GM04504 (cell line): ENCODE measurements around the gene TFRC.
"Not testable (repeated sequence)": the region's sequence is repeated elsewhere in the genome, so short reads cannot be mapped to it uniquely, and the experiment has no call there.

Source experiments
- DNase-seq: peaks from one replicate; pipeline ENCODE4 v3.0.0-alpha.2; 2012; ENCODE audit warnings: low read depth

TFRC gene

DNA sequence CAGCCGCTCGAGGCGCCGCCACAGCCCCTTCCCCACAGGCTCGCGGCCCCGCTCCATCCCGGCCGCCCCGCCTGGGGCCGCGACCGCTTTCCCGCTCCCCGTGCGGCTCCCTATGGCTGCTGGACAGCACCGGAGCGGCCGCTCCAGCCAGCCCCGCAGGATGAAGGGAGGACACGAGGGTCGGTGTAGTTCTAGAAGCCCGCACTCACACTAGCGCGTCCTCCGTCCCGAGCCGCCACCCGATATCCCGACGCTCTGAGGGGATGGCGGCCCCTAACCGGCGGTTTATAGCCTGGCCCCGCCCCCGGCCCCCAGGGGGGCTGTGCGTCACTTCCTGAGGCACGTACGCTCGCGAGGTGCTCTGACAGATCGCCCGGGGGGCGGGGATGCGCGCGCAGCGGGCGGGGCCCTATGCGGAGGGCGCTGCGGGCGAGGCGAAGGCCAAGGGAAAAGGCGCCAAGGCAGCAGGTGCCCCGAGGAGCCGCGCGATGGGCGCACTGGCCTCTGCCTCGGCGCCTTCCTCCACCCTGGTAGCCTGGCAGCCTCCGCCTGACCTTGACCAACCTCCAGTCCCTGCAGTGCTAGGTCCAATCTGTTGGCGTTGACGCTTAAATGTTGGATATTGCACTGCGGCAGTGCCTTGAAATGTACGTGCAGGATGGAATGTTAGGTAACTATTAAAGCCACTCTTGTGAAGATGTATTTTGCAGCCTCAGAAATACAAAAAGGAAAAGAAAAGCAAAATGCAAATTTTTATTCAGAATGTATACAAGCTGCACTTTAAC is at the start of gene TFRC:
TSS of gene TFRC (minus strand) at position 257 of the 785 bp plus-strand sequence. CDS start 4,991 bp downstream, outside the sequence.
- DNase-seq, result peak; percentile 76

DNA sequence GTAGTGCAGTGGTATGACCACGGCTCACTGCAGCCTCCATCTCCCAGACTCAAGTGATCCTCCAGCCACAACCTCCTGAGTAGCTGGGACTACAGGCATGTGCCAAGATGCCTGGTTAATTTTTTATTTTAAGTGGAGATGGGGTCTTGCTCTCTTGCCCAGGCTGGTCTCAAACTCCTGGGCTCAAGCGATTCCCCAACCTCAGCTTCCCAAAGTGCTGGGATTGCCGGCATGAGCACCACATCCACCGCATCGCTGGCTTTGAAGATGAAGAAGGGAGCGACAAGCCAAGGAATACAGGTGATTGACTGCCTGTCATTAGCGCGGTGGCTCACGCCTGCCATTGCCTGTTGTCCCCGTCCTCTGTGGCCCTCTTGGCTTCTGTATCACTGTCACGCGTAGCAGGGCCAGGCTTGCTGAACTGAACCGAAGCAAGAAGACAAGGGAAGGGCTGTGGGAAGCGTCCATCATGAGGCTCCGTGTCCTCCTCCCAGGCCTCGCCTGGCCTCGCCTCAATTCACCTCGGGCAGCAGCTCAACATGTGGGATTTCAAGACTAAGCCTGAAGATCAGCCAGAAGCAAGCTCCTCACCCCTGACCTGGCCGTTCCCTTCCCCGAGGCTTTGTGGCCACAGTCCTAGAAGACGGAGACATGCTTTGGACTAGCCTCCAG is 46.4 kb upstream of the TFRC start:
- DNase-seq, result no peak

DNA sequence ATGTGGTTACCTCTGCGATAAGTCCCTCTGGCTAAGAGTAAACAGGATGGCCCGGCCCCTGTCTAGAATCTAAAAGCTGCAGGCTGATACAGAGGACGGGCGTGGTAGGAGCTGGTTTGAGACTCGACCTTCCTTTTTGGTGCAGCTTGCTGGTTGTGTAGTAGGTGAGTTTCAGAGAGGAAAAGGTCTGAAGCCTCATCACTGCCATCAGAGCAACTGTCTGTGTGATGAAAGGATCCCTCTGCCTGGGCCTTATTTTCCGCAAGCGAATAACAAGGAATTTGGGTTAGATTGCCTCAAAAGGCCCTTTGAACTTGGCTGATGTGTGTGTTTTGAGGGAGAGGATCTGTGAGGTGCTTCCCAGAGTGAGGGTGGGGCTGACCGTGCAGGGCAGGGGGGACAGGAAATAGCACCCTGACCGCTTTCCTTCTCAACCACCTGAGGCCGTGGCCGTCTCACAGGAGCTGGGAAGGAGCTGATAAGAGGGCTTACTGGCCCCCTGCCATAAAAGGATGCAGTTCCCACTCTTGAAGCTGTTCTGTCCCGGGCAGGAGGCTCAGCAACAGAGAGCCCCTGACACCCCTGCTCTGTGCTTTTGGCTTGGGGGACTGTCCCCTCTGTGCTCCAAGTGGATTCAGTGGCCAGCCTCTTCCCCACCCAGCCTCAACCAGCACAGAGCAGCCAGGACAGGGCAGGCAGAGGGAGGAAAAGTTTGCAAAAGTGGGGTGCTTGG is 45.6 kb upstream of the TFRC start:
- DNase-seq, result no peak

DNA sequence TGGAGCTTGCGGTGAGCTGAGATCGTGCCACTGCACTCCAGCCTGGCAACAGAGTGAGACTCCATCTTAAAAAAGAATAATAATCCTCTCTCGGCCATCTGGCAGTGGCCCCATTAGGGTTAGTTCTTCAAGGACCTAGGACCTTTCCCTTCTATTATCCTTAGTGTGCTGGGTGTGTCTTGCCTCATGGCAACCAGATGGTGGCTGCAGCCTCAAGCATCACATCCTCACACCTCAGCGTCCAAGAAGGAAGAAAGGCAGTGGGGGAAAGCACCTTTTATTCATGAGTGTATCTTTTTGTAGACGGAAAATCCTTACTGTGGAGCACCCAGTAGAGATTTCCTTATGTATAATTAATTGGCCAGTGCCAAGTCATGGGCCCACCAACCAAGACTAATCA is 42.7 kb upstream of the TFRC start:
- DNase-seq, result no peak

DNA sequence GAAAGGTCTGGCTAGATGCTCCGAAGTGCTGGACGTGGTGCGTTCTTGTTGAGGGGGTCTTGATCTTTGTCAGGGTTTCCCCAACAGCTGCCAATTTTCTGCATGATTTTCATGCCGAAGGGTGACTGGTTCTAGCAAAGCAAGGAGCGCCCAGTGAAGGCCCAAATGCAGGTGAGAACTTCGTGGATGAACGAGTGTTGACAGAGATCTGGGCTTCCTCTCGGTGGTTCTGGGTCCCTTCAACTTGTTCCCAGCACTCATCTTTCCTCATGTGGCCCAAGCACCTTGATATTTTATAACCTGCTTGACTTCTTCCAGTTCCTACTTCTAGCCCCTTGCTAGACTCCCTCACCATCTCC is 40.8 kb upstream of the TFRC start:
- no peak for DNase-seq

DNA sequence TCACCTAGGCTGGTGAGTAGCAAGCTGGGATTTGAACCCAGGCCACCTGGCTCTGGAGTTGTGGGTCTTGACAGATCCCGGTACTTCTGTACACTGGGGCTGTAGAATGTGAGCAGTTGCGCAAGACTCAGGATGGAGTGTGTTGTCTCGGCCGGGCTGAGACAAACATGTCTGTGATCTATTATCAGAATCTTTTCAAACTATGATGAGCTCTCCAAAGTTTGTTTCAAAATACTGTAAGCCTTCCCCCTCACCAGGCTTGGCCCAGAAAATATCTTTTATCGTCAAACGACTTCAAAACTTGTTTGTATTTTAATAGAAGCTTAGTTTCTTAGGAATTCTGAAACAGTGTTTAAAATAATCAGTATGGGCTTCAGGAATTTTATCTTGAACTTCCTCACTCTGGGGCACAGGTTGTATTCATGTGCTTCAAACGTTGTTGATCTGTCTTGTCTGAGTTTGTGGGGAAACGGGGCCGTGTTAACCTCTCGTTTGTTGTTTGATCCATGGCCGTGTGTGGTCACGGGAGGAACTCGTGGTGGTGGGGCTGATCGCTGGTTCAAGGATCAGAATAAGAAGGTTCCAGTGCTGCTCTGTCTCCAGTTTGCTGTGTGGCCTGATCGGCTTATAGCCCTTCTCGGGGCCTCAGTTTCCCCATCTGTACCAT is 40.3 kb upstream of the TFRC start:
- no peak for DNase-seq

DNA sequence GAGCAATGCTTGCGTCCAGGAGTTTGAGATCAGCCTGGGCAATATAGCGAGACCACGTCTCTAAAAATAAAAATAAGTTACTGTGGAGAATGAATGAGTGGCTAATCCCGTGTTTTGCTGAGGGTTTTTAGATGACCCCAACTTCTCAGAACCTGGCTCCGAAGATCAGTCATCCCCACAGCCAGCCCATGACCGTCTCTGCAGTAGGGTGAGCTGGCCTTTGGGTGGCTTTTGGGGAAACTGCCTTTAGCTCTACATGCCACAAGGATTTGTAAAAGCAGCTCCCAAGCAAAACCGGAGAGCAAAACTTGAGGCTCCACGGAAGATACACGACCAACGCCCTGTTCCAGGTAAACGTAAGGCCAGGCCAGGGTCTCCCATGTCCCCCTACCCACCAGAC is 39.2 kb upstream of the TFRC start:
- no peak for DNase-seq

DNA sequence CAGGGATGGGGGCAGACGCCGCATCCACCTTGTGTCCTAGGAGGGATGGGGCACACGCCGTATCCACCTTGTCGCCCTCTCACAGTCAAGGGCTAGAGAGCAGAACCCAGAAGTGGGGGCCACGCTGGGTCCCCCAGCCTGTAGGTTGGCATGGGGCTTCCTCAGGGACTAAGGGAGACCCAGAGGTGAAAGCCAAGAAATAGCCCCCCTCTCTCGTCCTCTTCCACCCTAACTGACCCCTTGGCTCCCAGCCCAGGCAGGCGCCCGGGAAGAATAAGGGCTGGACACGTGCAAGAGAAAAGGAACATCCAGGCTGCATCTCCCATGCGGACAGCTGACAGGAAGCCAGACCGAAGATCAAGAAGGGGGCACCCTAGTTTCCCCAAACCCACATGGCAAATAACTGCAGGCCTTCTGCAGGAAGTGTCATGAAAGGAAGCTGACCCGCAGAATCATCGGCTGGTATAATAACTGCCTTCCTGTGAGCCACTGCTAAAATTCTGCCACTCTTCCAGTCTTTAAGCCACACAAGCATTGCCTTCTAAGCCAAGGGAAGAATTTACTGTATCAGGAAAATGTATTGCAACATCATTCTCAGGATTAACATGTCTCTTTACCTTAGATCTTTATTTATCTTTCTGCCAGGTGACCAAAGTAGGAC is 38.5 kb upstream of the TFRC start:
- DNase-seq, result no peak

DNA sequence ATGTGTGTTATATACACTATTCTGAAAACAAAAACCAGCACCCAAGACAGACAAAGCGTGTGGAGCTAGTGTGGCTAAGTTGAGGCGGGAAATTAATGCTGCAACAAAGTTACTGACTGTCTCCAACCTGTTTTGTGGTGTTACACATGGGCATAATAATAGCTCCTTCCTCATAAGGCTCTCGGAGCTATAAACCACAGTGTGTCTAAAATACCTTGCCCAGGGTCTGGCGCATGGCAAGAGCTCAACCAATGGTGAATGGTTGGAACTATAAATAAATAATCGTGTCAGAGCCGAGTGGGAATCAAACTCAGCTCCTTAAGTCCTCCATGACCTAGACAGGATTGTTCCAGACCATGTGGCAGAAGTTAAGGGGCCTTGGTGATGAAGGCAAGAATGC is 35.9 kb upstream of the TFRC start:
- DNase-seq, result no peak

DNA sequence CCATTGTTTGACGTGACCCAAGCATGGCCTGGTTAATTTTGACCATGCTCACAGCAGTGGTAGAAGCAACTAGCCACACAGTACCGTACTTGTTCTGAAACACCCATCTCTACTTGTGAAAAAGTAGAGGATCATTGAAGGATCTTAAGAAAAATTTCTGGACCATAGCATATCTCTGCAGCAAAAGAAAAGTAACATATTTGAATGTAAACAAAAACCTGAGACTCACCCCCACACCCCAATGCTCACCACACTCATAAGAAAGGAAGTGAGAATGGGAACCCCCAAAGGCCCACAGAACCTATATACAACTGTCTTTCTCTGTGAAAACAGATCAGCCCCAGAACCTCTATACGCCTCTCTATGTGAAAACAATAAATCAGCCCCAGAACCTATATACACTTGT is 33.8 kb upstream of the TFRC start:
- no peak for DNase-seq

DNA sequence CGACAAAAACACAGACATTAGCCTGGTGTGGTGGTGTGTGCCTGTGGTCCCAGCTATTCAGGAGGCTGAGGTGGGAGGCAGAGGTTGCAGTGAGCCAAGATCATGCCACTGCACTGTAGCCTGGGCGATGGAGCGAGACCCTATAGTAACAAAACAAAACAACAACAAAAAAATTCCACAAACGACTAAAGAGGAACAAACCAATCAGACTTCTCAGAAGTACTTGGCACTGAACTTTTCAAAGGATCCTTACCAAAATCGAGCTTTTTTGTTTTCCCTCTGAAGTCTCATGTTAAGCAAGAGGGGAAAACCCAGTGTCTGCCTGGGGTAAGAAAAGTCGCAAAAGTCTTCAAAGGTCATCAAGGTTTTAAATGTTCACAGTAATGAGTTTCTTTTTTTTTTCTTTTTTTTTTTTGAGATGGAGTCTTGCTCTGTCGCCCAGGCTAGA is 30.1 kb upstream of the TFRC start:
- no peak for DNase-seq

DNA sequence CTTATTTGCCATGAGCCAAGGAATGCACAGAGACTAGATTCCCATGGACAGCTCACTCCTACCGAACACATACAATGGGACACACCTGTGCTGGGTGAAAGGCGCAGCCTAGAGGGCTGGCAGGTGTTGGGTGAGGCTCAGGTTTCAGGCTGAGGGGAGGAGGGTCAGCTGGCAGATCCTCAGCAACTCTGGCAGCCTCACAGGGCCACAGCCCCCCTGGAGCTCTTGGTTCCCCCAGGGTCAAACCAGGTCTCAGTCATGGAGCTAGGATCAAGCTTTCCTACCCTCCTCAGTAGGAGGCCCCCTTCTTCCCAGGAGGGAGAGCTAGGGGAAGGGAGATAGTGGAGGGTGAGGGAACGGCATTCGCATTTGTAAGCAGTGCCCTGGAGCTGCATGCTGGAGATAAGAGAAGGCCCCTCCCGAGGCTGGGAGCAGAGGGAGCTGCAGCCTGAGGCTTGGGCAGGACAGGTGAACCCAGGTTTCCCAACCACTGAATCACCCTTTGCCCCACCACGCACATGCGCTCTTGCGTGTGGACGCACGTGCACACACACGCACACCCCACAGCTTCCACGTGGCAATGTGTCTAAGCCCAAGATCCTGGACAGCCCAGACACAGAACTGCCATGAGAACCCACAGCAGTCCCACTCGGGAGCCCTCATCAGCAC is 26.3 kb upstream of the TFRC start:
- DNase-seq, result no peak

DNA sequence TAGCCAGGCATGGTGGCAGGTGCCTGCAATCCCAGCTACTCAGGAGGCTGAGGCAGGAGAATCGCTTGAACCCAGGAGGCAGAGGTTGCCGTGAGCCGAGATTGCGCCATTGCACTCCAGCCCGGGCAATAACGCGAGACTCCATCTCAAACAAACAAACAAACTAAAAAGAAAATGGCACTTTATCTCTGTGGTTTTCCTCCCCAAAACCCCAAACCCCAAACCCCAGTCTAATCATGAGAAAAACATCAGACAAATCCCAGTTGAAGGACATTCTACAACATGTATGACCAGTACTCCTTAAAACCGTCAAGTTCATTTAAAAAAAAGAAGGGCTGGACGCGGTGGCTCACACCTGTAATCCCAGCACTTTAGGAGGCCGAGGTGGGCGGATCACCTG is 22.8 kb upstream of the TFRC start:
- not testable (repeated sequence) for DNase-seq

DNA sequence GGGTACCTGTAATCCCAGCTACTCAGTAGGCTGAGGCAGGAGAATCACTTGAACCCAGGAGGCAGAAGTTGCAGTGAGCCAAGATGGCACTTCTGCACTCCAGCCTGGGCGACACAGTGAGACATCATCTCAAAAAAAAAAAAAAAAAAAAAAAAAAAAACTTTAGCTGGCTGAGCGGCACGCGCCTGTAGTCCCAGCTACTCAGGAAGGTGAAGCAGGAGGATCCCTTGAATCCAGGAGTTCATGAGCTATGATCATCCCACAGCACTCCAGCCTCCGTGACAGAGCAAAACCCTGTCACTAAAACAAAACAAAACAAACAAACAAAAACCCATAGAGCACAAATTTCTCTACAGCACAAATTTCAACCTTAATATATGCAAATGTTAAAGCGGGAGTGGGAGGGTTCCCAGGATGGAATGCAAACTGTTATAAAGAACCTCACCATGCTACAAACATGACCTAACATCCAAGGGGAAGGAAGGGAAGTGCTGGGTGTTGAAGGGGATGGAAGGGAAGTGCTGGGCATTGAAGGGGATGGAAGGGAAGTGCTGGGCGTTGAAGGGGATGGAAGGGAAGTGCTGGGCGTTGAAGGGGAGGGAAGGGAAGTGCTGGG is 16.6 kb upstream of the TFRC start:
- not testable (repeated sequence) for DNase-seq

DNA sequence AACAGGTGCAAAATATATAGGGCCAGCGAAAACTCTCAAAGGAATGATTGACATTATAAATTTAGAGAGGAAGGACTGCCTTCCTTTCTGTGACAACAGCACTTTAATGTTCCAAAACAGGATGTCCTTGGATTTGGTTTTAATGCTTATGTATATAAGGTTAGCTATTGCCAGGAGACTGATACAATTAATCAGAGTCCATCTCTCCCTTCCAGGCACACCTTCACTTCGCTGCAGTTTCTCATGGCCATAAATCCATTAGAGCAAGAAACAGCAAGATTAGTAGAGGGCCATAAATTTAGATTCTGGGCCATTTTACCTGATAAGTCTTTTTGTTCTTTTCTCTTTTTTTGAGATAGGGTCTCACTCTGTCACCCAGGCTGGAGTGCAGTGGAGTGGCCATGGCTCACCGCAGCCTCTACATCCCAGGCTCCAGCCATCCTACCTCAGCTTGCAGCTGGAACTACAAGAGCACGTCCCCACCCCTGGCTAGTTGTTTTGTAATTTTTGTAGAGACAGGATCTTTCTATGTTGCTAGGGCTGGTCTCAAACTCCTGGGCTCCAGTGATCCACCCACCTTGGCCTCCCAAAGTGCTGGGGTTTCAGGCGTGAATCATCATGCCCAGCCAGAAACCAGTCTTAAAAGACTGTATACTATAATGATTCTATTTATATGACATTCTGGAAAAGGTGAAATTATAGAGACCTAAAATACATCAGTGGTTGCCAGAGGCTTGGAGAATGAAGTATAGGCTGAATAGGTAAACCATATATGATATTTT is 15.7 kb upstream of the TFRC start:
- DNase-seq, result no peak

DNA sequence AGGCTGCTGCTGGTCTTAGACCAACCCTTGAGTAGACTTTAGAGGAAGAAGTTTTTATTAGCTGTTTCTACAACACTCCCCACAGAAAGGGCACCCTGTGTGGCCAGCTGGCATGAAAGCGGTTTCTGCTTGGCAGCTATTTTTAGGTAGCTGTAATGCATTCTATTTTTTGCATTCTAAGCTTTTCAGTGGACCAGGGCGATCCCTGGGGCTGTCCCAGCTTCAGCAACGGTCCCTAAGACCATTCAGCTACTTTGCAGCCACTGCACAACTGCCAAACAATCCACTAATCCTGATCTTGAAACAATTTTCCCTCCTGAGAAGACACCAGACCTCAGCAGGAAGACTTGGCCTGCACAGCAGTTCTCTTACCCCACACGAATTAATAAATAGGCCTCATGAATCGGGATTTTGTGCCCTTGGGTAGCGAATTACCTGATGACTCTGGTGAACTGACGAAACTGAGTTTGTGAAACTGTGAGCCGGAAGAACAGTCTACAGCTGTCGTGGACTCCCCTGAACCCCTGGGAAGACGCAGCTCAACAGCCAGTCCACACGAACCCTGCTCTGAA is 14.6 kb upstream of the TFRC start:
- no peak for DNase-seq

DNA sequence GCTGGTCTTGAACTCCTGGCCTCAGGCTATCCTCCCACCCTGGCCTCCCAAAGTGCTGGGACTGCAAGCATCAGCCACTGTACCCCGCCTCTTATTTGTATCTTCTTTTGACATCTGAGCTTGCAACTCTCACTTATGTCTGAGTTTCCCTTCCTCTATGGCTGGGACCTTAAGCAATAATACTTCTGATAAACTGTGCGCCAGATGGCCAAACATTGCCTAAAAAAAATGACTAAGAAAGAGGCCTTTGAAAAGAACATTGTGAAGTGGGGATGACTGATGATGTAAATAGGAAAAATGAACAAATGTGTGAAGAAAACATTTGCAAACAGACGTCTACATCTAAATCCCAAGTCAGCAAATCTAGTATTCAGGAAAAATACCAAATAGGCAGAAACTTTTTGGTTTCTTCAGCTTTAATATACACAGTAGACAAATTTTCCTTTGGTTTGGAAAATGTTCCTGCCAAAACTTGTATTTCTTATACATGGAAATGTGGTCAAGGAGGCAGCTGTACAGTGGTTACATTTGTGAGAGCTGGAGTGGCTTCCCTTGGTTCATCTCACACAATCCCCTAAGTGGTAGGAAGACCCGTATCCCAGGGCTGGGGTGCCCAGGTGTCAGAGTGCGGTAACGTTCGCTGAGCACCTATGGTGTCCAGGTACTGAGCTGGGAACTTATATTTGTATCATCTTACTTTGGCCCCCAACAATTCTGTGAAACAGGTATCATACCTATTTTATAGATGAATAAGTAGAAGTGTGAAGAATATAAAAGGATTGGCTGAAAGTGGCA is 11.6 kb upstream of the TFRC start:
- DNase-seq, result no peak

DNA sequence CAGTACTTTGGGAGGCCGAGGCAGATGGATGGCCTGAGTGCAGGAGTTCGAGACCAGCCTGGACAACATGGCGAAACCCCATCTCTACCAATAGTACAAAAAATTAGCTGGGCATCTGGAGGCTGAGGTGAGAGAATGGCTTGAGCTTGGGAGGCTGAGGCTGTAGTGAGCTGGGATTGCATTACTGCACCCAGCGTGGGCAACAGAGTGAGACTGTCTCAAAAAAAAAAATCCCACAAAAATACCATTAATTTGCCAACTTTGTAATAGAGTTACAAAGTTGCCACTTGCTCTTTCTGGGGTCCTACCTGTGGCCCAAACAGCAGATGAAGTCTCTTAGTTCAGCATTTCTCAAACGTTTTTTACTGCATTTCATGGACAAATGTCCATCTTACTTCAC is 6.0 kb upstream of the TFRC start:
- no peak for DNase-seq

DNA sequence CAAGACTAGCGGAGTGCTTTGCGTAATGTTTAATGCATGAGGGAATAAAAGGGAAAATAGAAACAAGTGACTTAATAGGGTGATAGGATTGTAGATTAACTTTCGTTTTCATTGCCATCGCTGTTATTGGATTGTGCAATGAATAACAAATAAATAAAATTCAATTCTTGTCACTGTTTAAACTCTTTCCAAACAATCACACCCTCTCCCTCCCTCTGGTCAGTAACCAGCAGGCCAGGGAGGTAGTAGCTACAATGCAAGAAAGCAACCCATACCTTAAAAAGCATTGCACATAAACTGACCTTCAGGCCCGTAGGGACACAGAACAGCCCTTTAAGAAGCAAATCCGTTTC is 705 bp upstream of the TFRC start:
- no peak for DNase-seq
